Peyer's patch (tissue), 4 donors: Measurements from ENCODE around the gene SEC11A.

Experiments used
- CTCF ChIP-seq, 6 experiments: fragments of 450-650 bp in 4 of 6; fragments of 200-600 bp in 2 of 6; sonication (generic) in 1 of 6; IDR thresholded peaks; one replicate each; pipeline ENCODE4 v1.5.1; 2017 to 2019; ENCODE audit warnings: antibody characterized with exemption in 6 of 6, mild to moderate bottlenecking in 3 of 6, moderate library complexity in 1 of 6
- POLR2A ChIP-seq, 2 donors: fragments of 450-650 bp; IDR thresholded peaks; one replicate each; pipeline ENCODE4 v1.5.1; 2017; ENCODE audit warnings: antibody characterized with exemption in 2 of 2, mild to moderate bottlenecking in 2 of 2, moderate library complexity in 2 of 2

GRCh38 chr15:84734794-84735479, 19.0 kb upstream of the SEC11A start:
- TF ChIP-seq CTCF (IDR thresholded peaks at IDR 0.05): no peak
- peak; percentile 33 to 51 for TF ChIP-seq POLR2A (IDR thresholded peaks at IDR 0.05)
